NCI-H1048 (cell line): Measurements from ENCODE around the gene TMEM181.
"Not testable (repeated sequence)": the region's sequence is repeated elsewhere in the genome, so short reads cannot be mapped to it uniquely, and the experiment has no call there.

Experiments
- DNase-seq: peaks from one replicate; lab custom pipeline; 2025; lab: John Stamatoyannopoulos, UW

The TMEM181 gene, protein sequence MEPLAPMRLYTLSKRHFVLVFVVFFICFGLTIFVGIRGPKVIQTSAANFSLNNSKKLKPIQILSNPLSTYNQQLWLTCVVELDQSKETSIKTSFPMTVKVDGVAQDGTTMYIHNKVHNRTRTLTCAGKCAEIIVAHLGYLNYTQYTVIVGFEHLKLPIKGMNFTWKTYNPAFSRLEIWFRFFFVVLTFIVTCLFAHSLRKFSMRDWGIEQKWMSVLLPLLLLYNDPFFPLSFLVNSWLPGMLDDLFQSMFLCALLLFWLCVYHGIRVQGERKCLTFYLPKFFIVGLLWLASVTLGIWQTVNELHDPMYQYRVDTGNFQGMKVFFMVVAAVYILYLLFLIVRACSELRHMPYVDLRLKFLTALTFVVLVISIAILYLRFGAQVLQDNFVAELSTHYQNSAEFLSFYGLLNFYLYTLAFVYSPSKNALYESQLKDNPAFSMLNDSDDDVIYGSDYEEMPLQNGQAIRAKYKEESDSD

DNA sequence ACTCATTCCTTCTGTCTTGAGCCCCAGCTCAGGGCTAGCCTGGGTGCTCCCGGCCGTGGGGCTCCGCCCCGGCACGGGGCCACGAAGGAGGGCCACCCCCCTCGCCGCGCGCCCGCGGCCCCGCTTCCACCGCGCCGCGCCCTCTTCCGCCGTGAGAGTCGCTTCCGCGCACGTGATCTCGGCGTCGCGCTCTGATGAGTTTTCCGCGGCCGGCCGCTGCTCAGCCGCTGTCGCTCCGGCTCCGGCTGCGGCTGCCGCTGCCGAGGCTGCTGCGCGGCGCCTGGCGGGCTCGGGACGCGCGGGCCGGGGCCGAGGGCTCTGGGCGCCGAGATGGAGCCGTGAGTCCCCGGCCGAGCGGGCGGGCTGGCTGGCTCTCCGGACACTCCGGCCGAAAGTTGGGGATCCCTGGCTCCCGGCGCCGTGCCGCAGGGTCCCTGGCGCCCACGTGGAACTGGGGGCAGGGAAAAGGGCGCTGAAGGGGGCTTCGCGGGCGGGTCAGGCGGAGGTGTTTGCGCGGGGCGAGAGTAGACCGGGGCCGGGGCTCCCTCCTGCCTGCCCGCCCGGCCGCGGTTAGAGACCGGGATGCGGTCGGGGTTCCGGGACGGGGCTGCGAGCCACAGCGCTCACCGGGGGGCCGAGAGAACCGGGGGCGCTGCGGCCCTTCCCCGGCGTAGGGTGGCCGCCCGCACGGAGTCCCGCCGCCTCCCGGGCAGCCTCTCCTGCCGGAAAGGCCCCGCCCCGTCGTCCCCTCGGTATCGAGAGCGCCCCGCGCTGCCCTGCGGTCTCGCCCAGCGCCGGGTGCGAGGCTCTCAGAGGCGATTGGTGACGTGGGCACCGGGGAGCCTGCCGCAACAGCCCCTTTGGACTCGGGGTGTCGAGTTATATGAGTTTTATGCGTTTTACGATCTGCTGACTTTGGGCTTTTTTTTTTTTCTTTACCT is at the start of gene TMEM181:
Gene TMEM181 (plus strand): TSS at position 197 of the 941 bp plus-strand sequence. CDS start 134 bp downstream, at position 331.
- peak; percentile 78 for DNase-seq

DNA sequence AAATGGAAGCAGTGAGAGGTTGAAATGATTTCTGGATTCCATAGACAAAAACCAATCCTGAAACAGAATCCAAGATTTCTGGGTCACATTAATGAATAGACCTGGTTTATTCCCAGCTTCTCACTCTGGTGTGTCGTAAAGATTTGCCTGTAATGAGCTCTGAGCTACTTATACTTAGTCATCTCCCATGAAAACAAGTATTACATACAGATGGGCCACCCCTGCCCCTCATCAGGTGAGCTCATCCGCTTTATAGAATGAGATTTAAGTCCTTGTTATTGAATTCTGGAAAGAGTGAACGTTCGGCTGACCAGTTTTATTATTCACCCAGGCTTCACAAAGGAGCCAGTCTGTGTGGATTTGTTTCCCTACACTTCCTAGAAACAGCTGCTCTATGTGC is 47.1 kb upstream of the TMEM181 start:
- DNase-seq, result no peak

DNA sequence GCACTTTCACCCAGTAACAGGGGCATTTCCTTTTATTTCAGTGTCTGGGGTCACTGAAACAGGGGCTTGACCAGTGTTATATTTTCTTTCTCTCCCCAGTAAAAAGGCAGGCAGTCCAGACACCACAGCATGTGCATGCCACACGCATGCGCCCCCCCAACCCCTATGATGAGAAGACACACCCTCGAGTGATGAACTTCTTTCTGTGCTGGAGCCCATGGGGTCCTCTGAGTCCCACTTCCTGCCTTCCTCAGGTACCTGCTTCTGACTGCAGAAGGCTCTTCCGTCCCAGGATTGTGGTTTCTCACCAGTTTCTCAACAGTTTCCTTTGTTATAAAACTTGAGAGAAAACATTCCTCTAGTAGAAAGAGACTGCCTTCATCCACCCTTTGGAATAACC is 45.7 kb upstream of the TMEM181 start:
- no peak for DNase-seq

DNA sequence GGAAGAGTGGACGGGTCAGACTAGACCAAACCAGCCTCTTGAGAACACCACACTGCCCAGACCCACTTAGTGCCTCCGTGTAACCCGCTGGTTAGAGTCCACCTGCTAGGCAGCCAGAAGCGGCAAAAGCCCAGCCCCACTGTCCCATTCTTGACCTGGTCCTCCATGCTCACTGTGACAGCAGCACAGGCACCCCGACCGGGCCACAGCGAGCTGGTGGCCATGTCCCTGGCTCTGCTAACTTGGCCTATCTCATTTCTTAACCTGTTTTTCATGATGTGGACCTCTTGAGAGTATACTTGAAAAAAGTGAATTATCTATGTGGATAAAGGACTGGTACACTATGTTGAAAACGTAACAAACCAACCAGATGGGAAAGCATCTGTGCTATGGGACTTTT is 44.9 kb upstream of the TMEM181 start:
- DNase-seq, result no peak

DNA sequence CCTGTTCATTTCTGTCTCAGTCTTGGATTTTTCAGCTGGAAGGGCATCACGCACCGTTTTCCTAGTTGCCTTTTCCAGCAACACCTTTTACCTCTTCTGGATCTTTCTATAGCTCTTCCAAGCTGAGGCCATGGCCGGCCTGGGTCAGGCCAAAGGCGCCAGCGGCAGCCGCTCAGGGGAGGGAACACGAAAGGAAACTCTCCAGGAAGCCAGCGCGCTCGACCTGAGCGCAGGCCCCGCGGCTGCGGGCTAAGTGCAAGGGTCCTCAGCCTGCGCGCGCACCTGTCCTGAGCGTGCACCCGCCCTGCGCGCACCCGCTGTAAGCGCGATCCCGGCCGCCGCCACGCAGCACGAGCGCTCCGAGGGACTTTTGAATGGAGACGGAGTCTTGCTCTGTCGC is 43.8 kb upstream of the TMEM181 start:
- no peak for DNase-seq

DNA sequence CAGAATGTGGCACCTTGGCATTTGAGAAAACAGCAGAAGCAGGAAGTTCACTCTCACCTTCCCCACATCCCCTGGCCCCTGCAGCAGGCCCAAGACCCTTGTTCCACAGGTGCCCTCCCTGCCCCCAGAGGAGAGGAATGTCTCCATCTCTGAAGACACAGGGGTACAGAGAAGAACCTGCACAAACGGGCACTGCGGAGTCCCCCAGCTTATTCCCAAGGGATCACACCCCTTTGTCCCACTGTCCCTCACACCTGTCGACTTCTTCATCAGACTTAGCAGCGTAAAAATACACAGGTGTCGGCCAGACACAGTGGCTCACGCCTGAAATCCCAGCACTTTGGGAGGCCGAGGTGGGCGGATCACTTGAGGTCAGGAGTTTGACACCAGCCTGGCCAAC is 42.9 kb upstream of the TMEM181 start:
- DNase-seq, result no peak

DNA sequence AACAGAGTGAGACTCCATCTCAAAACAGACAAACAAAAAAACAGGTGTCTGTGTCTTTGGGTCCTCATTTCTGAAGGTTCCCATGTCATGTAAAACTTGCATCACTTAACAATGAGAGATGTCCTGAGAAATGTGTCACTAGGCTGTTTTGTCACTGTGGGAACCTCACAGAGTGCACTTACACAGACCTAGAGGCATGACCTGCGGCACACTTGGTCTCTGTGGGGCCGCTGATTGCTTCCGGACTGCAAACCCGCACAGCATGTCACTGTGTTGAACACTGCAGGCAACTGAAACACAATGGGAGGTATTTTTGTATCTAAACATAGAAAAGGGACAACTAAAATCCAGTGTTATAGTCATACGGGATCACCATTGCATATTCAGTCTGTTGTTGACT is 42.3 kb upstream of the TMEM181 start:
- no peak for DNase-seq

DNA sequence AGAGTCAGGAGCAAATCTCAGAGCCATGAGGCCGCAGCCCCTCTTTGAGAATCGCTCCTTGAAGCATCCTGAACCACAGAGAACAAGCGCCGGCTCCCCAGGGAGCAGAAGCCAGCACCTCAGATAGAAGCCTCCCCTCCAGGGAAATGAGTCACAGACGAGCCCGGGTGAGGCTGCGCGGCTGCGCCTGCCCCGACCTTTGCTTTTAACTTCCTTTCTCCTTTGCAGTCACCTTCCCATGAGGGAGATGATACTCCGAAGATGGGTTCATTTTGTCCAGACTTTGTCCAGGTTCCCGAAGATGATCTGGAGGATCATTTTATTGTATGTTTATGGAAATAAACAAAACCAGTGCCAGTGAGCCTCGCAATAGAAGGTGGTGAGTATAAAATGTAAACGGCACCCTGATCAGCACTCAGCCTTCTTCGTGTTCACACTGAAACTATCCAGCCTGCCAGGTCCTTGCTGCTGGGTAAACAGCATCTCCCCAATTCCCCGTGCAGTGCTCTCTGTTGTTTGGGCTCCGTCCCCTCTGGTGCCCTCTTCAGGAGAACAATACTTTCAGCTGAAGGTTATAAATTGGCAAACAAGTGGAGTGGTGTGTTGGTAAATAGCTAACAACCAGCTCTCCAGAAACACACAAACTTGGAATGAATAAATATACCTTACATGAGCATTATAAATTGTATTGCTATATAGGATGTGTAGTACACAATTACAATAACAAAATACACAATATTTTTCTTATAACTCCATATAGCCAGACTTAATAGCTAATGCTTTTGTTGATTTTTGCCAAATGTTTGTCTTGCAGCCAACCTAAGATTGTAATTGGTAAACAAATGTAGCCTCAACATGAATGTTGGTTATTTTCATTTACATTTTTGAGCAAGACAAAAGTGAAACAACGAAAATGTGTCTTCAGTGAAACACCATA is 41.4 kb upstream of the TMEM181 start:
- DNase-seq, result no peak

DNA sequence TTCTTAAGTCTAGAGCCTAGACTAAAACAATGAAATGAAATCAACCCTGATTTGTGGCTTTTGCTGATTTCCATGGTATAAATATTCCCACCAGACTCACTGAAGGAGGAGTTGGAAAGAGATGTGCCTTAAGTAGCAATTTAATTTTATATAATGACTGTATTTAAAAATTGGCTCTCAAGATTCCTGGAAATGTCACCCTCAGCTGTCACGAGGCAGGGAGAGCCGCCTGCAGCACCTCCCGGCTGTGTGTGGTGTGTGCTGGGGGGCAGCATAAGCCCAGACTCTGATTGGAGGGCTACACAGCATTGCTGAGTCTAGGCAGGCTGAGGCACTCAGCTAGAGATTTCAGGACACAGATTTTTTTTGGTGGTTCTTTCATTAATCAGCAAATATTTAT is 40.6 kb upstream of the TMEM181 start:
- no peak for DNase-seq

DNA sequence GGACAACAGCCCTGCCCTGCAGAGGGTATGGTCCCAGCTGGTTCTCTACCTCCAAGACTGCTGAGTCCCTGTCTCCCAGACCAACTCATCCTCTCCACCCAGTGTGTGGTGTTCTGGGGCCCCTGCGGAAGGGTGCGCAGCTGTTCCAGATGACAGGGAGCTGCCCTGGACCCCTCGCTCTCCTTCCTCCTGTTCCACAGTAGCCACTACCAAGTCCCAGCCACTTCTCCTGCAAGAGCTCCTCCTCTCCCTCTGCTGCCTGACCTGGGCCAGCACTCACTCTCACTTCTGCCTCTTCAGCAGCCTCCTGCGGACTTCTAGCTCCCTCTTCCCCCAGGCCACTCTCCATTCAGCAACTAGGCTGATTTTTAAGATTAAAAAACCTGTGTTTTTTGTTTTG is 40.1 kb upstream of the TMEM181 start:
- no peak for DNase-seq

DNA sequence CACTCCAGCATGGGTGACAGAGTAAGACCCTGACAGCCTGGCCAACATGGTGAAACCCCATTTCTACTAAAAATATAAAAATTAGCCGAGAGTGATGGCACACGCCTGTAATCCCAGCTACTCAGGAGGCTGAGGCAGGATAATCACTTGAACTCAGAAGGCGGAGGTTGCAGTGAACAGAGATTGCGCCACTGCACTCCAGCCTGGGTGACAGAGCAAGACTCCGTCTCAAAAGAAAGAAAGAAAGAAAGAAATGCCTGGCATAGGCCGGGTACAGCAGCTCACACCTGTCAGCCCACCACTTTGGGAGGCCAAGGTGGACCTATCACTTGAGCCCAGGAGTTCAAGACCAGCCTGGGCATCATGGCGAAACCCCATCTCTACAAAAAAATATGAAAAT is 38.9 kb upstream of the TMEM181 start:
- not testable (repeated sequence) for DNase-seq

DNA sequence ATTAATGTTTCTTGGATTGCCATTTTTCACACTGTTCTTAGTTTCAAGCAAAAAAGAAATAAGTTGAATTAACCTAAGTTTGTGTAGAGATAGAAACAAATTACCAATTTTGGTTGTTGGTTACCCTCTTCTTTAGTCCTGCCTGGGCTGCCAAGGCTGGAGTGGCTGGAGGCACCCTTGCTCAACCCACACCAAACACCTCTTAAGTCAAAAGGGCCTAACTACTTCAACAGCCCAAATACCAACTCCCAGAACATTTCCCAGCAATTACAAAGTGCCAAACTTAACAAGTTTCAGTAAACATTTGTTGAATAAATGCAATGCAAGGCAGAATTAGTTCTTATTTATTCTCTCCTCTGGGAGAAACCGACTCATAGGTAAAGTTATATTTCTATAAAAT is 38.1 kb upstream of the TMEM181 start:
- no peak for DNase-seq

DNA sequence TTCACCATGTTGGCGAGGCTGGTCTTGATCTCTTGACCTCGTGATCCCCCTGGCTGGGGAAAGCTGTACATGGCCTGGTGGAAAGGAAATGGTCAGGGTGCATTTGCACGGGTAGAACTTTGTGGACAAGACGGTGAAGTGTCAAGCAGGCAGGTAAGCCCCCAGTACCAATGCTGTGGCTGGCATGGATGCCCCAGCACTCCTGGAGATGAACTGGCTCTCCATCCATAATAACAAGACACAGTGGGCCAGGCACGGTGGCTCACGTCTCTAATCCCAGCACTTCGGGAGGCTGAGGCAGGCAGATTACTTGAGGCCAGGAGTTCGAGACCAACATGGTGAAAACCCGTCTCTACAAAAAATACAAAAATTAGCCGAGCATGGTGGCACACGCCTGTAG is 37.3 kb upstream of the TMEM181 start:
- no peak for DNase-seq

DNA sequence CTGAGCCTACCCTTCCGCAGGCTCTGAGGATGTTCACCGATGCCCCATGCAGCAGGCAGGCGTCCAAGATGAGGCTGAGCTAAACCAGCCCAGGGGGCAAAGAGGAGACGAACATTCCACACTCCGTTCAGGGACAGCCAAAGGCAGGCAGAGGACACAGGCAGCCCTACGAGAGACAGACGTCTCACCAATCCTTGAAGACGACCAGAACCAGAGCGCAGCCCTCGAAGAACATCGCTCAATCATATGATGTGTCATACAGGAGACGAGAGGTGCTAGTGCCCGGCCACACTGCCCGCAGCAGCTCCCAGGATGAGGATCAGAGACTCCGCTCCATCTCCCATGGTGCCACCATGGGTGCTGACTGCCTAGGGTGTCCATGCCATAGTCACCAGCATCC is 35.6 kb upstream of the TMEM181 start:
- no peak for DNase-seq

DNA sequence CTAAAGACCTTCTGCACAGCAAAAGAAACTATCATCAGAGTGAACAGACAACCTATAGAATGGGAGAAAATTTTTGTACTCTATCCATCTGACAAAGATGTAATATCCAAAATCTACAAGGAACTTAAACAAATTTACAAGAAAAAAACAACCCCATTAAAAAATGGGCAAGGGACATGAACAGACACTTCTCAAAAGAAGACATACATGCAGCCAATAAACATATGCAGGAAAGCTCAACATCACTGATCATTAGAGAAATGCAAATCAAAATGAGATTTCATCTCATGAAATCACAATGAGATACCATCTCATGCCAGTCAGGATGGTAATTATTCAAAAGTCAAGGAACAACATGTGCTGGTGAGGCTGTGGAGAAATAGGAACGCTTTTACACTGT is 32.0 kb upstream of the TMEM181 start:
- DNase-seq, result not testable (repeated sequence)

DNA sequence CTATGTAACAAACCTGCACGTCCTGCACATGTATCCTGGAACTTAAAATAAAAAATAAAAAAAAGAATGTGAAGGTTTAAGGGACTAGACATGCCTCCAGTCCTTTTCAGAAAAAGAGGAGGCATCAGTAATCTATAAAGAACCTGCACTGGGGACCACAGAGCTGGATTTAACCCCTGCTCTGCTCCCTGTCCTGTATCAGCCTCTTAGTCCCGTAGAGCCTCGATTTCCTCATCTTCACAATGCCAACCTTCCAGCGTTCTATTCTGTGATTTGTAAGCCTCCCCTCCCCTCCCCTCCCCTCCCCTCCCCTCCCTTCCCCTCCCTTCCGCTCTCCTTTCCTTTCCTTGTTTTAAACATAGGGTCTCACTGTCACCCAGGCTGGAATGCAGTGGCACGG is 31.1 kb upstream of the TMEM181 start:
- DNase-seq, result no peak

DNA sequence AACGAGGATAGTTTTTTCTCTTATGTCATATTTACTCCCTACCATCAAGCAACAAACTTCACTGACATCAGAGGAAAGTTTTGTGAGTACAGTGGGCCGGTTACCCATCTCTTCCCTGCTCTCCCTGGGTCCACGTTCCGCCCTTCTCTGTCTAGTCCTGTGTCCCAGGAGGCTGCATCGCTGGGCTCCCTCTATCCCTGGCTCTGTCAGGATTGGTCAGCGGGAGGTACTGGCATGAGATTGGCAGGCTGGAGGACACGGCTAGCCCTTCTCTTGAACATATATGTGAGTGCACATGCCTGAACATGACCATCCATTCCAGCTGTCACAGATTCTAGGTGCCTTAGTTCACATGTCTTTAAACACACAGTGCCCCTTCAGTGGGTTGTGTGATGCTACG is 30.3 kb upstream of the TMEM181 start:
- no peak for DNase-seq

DNA sequence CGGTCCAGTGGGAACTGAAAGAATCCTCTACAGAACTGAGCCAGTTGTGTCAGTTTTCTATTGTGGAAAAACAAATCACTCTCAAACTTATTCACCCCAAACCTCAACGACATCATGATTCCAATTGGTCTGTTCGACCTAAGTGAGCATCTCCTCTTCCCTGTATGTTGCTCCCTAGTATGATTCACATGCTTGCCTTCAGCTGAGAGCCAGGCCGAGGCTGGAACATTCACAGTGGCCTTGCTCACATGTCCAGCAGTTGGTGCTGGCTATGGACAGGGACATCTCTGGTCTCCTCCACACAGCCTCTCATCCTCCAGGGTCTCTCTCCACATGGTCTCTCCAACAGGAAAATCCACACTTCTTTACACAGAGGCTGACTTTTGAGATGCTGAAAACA is 28.3 kb upstream of the TMEM181 start:
- DNase-seq, result no peak

DNA sequence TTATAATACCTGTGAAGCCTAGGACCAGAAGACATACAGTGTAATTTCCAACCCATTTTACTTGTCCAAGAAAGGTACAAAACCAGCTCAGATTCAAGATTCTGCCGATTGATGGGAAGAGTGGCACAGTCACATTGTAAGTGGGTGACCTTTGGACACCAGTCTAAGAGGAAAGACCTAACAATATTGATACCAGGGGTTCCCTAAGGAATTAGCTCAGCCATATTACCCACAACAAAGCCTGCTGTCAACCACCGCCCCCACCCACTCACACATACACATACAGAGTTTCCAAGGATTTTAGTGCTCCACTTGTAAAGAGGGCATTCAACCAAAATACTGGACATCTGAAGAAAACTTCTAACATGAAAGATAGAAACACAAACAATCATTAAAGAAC is 27.9 kb upstream of the TMEM181 start:
- no peak for DNase-seq

DNA sequence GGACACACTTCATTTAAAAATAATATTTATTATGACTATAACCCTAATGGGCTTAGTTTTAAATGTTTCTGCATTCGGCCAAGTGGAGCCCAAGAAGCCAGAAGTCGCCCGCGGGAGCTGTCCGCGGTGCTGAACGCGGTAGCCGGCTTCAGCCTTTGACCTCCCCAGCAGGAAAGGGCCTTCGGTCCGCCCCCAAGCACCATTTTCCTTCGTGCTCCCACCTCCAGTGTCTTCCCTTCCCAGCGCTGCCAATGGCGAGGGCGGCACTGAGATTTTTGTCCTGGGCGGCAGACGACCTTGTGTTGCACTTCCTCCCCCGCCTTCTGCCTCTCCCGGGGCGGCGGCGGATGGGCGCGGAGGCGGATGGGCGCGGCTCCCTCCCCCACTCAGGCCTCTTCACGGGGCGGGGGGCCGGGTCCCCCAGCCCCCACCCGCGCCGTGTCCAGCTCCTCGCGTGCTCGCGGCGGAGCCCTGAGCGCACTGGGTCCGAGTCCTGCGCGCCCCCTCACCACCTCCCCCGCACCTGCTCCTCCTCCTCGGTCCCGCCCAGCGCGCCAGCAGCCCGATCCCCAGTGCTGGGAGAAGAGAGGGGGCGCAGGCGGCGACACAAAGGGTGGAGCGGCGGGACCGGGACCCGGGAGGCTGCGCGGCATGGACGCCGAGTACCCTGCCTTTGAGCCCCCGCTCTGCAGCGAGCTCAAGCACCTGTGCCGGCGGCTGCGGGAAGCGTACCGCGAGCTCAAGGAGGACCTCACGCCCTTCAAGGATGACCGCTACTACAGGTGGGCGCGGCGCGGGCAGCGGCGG is 23.6 kb upstream of the TMEM181 start:
- no peak for DNase-seq
